Measurements from ENCODE around the gene CHCHD3.

The CHCHD3 gene

DNA sequence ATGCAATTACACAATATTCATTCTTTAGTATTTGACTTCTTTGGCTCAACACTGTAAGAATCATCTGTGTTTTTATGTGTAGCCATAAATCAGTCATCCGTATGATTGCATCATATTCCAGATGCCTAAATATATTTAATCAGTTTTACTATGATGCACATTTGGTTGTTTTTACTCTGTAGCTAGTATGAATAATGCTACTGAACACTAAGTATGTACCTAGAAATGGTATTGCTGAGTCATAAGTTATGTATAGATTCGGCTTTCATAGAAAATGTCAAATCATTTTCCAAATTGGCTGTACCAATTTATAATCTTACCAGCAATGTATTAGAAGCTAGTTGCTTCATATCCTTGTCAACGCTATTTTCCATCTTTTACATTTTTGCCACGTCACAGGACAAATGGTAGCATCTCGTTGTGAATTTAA, 308.3 kb downstream of the CHCHD3 start:
- DNase-seq (ENCODE audit: low spot score) = no peak

- no peak for DNase-seq (ENCODE audit: low spot score)
Measured at GRCh38 chr7:132771301-132771730, 310.6 kb downstream of the CHCHD3 start.

GRCh38 chr7:132770055-132770454, 311.8 kb downstream of the CHCHD3 start:
- no peak for DNase-seq (ENCODE audit: low spot score)

GRCh38 chr7:132769280-132769679, 312.6 kb downstream of the CHCHD3 start:
- DNase-seq (ENCODE audit: low spot score) = no peak

DNA sequence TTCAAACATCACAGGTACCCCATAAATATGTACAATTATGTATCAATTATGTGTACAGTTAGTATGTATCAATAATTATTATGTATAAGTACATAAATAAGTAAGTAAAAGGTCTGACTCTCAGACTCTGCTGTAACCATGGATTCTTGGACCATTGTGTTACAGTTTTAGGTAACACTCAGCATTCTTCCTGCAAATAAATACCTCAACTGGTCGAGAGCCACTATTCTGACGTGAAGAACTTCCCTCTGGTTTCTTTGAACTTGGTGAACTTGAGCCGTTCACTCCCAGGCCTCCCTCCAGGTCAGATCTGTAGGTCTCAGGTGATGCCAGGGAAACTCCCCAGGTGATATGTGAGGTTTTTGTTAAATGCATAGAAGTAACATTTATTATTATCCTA, 313.8 kb downstream of the CHCHD3 start:
- DNase-seq (ENCODE audit: low spot score) = no peak

- no peak for DNase-seq (ENCODE audit: low spot score)
Measured at GRCh38 chr7:132767378-132767777, 314.5 kb downstream of the CHCHD3 start.

GRCh38 chr7:132766660-132767059, 315.2 kb downstream of the CHCHD3 start:
- DNase-seq (ENCODE audit: low spot score) = no peak

DNA sequence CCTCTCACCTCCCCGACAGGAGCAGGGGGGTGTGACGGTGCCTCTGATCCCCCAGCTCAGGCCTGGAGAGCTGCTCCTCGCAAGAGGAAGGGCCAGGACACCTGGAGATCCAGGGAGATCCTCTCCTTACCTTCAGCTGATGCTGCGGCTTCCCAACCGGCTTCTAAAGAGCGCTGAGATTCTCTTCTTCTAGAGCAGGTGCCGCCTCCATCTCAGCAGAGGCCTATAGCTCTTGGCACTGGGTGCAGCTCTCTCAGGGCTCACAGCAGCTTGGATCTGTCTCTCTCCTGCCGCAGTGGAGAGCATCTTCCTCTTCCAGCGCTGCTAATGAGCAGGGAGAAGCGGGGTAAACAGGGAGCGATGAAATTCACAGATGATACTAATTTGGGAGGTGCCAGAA, 316.0 kb downstream of the CHCHD3 start:
- no peak for DNase-seq (ENCODE audit: low spot score)

- no peak for DNase-seq (ENCODE audit: low spot score)
Measured at GRCh38 chr7:132764762-132765161, 317.1 kb downstream of the CHCHD3 start.

- no peak for DNase-seq (ENCODE audit: low spot score)
Measured at GRCh38 chr7:132760866-132761265, 321.0 kb downstream of the CHCHD3 start.

DNA sequence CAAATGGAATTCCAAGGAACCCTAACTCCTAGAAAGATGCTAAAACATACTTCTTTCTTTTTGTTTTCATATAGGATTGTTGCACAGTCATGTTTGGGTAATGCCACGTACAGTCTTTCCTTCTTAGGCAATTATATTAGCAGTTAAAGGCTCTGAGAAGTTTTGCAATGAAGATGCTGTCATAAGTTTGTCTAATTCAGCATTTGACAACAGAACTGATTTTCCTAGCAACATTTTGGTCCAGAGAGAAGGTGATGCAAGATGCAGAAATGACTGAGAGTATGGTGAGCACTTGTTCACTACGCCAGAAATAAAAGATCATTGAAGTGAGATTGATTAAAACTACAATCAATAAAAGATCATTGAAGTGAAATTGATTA, 321.7 kb downstream of the CHCHD3 start:
- no peak for DNase-seq (ENCODE audit: low spot score)

- DNase-seq (ENCODE audit: low spot score) = no peak
Measured at GRCh38 chr7:132759482-132760243, 322.2 kb downstream of the CHCHD3 start.

DNA sequence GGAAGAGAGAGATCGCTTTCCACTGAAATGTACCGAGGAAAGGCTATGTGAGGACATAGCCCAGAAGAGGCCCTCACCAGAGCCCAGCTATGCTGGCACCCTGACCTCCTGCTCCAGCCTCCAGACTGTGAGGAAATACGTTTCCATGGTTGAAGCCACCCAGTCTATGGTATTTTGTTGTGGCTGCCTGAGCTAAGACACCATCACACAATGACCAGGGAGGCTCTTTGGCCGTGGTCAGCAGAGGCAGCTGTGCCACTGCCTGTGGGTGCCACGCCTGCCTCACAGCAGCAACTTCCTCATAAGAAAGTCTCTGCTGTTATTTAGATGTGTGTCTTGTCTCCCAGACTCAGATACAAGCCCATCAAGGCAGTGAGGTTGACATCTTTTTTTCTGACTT, 322.9 kb downstream of the CHCHD3 start:
- no peak for DNase-seq (ENCODE audit: low spot score)

GRCh38 chr7:132757783-132758182, 324.1 kb downstream of the CHCHD3 start:
- no peak for DNase-seq (ENCODE audit: low spot score)

- no peak for DNase-seq (ENCODE audit: low spot score)
Measured at GRCh38 chr7:132756484-132756990, 325.4 kb downstream of the CHCHD3 start.

DNA sequence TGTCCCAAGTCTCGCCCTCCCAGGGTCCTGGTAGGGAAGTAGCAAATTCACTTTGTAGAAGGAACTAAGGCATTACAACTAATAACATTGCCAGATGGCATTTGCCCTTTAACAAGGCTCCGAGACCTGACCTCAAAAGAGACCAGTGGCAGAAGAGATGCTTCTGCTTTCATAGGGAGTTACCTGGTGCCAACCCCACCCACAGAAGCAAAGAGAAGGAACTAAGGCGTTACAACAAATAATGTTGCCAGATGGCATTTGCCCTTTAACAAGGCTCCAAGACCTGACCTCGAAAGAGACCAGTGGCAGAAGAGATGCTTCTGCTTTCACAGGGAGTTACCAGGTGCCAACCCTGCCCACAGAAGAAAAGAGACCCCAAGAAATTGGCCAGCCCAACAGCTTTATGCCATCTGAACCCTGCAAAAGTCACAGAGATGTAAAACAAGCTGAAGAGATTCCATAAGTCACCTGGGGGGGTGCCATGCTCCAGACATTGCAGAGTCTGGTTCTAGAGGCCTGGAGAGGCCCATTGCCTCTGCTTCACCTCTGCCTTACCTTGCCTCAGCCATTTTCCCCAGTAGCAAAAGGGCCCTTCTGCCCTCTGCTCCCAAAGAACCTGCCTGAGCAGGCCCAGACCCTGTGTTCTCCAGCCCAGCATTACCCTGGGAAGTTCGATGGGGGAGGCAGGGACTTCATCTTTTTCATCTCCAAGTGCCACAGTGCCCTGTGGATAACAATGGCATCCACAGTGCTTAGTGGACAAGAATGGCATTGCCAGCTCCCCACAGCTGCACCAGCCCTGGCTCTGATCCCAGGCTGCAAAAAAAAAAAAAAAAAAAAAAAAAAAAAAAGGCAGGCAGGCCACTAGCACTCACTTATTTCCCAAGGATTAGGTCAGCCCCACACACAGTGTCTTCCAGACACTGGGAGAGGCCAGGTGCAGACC, 326.1 kb downstream of the CHCHD3 start:
- DNase-seq (ENCODE audit: low spot score) = no peak

DNA sequence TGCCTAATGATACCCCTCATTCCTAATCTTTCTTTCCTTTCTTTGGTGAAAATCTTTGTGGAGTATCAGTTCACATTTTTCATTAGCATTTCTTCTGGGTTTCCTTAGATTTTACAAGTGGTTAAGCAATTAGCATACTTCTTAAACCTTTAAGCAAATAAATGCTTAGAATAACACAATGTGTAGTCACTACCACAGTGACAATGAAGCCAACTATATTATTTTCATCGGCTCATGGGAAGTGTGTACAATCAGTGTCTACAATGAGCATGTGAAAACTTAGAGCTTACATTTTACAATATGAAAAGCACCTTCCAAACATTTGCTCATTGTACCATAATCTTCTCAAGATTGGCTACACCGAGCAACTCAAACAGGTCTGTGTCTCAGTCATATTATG, 329.5 kb downstream of the CHCHD3 start:
- DNase-seq (ENCODE audit: low spot score) = no peak

DNA sequence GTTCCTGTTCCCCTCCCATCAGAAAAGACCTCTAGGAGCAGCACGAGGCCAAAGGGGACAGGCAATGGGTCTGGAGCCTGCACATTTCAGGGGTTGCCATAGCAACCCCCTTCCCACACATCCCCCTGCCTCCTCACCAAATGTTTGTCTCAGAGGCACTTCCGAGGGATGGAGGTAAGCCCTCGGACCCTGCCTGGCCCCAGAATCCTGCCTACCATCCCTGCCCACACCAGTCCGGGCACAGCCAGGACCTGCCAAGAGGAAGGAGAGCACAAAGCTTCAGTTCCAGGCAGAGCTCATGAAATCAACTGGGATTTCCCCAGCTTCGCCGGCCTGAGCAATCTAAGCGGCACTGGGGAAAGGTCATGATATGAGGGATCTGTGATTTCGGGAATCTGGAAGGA, 330.6 kb downstream of the CHCHD3 start:
- DNase-seq (ENCODE audit: low spot score) = no peak

DNA sequence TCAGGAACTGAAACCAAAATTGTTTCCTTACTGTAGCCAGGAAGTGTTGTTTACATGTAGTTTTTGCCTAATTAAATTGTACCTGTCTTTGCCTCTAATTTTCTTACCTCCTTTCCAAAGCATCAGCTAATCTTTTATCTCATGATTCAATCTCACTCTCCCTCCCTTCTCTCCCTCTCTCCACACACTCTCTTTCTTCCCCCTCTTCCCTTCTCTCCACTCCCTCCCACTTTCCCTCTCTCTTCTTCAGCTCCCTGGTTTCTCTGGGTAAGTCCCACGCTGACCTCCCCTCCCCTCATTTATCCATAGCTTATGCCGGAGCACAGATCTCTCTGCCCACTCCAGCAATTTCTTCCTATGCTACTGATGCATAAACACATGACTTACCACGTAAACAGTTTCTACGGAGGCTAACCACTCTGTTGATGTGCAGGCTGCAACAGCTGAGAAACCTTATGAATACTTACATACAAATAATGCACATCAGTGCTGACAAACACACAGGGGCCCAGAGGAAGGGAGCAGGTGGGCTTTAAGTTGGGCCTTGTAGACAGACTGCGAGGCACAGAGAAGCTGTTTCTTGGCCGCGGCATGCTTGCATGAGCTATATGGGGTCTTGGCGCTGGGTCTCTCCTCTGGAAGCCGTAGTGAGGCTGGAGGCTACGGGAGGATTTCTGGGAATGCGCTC, 331.2 kb downstream of the CHCHD3 start:
- DNase-seq (ENCODE audit: low spot score) = no peak

DNA sequence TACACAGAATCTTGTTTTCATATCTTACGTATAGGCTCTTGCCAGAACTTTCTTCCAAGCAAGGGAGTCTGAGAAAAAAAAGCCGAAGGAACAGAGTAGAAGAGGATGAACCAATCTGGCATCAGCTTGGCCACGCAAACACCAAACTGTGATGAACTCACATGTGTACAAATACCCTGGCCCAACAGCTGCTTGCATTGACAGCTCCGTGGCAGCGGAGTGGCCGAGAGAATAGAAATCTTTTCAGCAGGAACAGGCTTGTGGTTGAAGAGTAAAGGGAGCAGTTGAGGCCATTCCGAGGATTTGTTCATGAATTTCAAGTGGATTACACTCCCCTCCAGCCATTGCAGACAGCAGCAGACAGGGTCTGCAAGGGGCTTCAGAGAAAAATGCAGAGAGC, 331.8 kb downstream of the CHCHD3 start:
- no peak for DNase-seq (ENCODE audit: low spot score)

- no peak for DNase-seq (ENCODE audit: low spot score)
Measured at GRCh38 chr7:132745510-132745909, 336.4 kb downstream of the CHCHD3 start.

DNA sequence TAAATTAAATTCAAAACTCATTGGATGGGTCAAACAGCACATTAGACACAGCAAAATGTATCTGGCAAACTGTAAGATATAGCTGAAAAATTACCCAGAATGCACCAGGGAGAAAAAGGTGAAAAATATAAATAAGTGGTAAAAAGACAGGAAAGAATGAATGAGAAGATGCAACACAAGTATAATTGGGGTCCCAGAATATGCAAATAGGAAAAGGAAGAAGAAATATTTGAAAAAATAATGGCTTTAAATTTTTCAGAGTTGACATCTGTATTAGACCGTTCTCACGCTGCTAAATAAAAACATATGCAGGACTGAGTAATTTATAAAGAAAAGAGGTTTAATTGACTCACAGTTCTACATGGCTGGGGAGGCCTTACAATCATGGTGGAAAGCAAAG, 337.9 kb downstream of the CHCHD3 start:
- DNase-seq (ENCODE audit: low spot score) = no peak
